ENCODE results near the gene SLC2A9.

Gene SLC2A9

GRCh38 chr4:9832640-9833039 lies 188.7 kb downstream of the SLC2A9 start:
- Histone ChIP-seq H3K36me3 (ENCODE audit: insufficient read depth, low read length) (no peaks in the 10 kb centered on the region), H3K4me3 (ENCODE audit: low read length, poor library complexity, severe bottlenecking) (no peak overlapping the region)
- TF ChIP-seq CTCF (conservative IDR thresholded peaks at IDR 0.05; ENCODE audit: low read length), result no peak
- TF ChIP-seq EZH2phosphoT487 (IDR thresholded peaks at IDR 0.05; ENCODE audit: borderline replicate concordance), result no peak

GRCh38 chr4:9826551-9826950 lies 194.7 kb downstream of the SLC2A9 start:
- no peak overlapping the region for H3K4me3 ChIP-seq (ENCODE audit: low read length, poor library complexity, severe bottlenecking)
- no peak overlapping the region for H2AFZ ChIP-seq (ENCODE audit: low read length)
- H3K9me3 ChIP-seq (ENCODE audit: insufficient read depth, low read depth, low read length), result no peaks in the 10 kb centered on the region
- H4K20me1 ChIP-seq (ENCODE audit: insufficient read depth, low read length, poor library complexity, severe bottlenecking), result no peaks in the 10 kb centered on the region
- no peaks in the 10 kb centered on the region for H3K79me2 ChIP-seq (ENCODE audit: insufficient read depth, low read length)
- no peak overlapping the region for H3K9ac ChIP-seq (ENCODE audit: low read depth, low read length, poor library complexity, severe bottlenecking)
- H3F3A ChIP-seq (ENCODE audit: low read depth), result no peaks in the 10 kb centered on the region
- peaks cover 6% of the 10 kb centered on the region for H3K4me1 ChIP-seq (ENCODE audit: insufficient read depth, low read length, poor library complexity, severe bottlenecking)
- H3K4me2 ChIP-seq (ENCODE audit: low read depth, low read length, poor library complexity, severe bottlenecking), result no peak overlapping the region
- H3K36me3 ChIP-seq (ENCODE audit: insufficient read depth, low read length), result no peaks in the 10 kb centered on the region
- no peaks in the 10 kb centered on the region for H3K27me3 ChIP-seq (ENCODE audit: insufficient read depth, low read length, poor library complexity, severe bottlenecking)
- TF ChIP-seq CTCF (conservative IDR thresholded peaks at IDR 0.05; ENCODE audit: low read length) (no peak), EZH2phosphoT487 (IDR thresholded peaks at IDR 0.05; ENCODE audit: borderline replicate concordance) (no peak)
- H3K9me2 ChIP-seq (replicated peaks; ENCODE audit: low read depth, low read length), result no peaks in the 10 kb centered on the region

More at GRCh38 chr4:9832640-9833039, 188.7 kb downstream of the SLC2A9 start:
- no peaks in the 10 kb centered on the region for H3F3A ChIP-seq (ENCODE audit: low read depth)
- H3K79me2 ChIP-seq (ENCODE audit: insufficient read depth, low read length), result no peaks in the 10 kb centered on the region
- H3K9me3 ChIP-seq (ENCODE audit: insufficient read depth, low read depth, low read length), result no peaks in the 10 kb centered on the region
- H3K4me2 ChIP-seq (ENCODE audit: low read depth, low read length, poor library complexity, severe bottlenecking), result no peak overlapping the region
- no peaks in the 10 kb centered on the region for H3K27me3 ChIP-seq (ENCODE audit: insufficient read depth, low read length, poor library complexity, severe bottlenecking)
- no peaks in the 10 kb centered on the region for H3K9me2 ChIP-seq (replicated peaks; ENCODE audit: low read depth, low read length)
- no peak overlapping the region for H3K9ac ChIP-seq (ENCODE audit: low read depth, low read length, poor library complexity, severe bottlenecking)
- H2AFZ ChIP-seq (ENCODE audit: low read length), result no peak overlapping the region
- no peaks in the 10 kb centered on the region for H4K20me1 ChIP-seq (ENCODE audit: insufficient read depth, low read length, poor library complexity, severe bottlenecking)
- H3K4me1 ChIP-seq (ENCODE audit: insufficient read depth, low read length, poor library complexity, severe bottlenecking), result no peaks in the 10 kb centered on the region

- Histone ChIP-seq H3K9me3 (ENCODE audit: insufficient read depth, low read depth, low read length) (no peaks in the 10 kb centered on the region), H4K20me1 (ENCODE audit: insufficient read depth, low read length, poor library complexity, severe bottlenecking) (no peaks in the 10 kb centered on the region), H3K4me1 (ENCODE audit: insufficient read depth, low read length, poor library complexity, severe bottlenecking) (peaks cover 6% of the 10 kb centered on the region), H2AFZ (ENCODE audit: low read length) (no peak overlapping the region), H3K4me3 (ENCODE audit: low read length, poor library complexity, severe bottlenecking) (no peak overlapping the region), H3K27me3 (ENCODE audit: insufficient read depth, low read length, poor library complexity, severe bottlenecking) (no peaks in the 10 kb centered on the region), H3K9ac (ENCODE audit: low read depth, low read length, poor library complexity, severe bottlenecking) (no peak overlapping the region), H3K79me2 (ENCODE audit: insufficient read depth, low read length) (no peaks in the 10 kb centered on the region), H3K9me2 (replicated peaks; ENCODE audit: low read depth, low read length) (no peaks in the 10 kb centered on the region), H3K36me3 (ENCODE audit: insufficient read depth, low read length) (no peaks in the 10 kb centered on the region), H3F3A (ENCODE audit: low read depth) (no peaks in the 10 kb centered on the region), H3K4me2 (ENCODE audit: low read depth, low read length, poor library complexity, severe bottlenecking) (peak overlapping the region; percentile 10)
- no peak for TF ChIP-seq CTCF (conservative IDR thresholded peaks at IDR 0.05; ENCODE audit: low read length)
- no peak for TF ChIP-seq EZH2phosphoT487 (IDR thresholded peaks at IDR 0.05; ENCODE audit: borderline replicate concordance)
Observed at GRCh38 chr4:9825049-9825448, 196.2 kb downstream of the SLC2A9 start.

Measured in Loucy (cell line).